NCI-H748 (cell line): ENCODE data around the gene CALR3.
"Not testable (repeated sequence)": the region's sequence is repeated elsewhere in the genome, so short reads cannot be mapped to it uniquely, and the experiment has no call there.

Experiments used
- DNase-seq: peaks from one replicate; lab custom pipeline; 2025; ENCODE audit not compliant: unreplicated experiment; lab: John Stamatoyannopoulos, UW

CALR3 gene

DNA sequence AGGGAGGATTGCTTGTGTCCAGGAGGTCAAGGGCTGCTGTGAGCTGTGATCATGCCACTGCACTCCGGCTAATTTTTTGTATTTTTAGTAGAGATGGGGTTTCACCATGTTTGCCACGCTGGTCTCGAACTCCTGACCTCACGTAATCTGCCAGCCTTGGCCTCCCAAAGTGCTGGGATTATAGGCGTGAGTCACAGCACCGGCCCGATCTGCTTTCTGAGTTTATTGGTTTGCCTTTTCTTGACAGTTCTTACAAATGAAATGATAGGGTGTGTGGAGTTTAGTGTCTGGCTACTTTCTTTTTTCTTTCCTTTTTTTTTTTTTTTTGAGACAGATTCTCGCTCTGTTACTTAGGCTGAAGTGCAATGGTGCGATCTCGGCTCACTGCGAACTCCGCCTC, 1.1 kb upstream of the CALR3 start:
- no peak for DNase-seq

DNA sequence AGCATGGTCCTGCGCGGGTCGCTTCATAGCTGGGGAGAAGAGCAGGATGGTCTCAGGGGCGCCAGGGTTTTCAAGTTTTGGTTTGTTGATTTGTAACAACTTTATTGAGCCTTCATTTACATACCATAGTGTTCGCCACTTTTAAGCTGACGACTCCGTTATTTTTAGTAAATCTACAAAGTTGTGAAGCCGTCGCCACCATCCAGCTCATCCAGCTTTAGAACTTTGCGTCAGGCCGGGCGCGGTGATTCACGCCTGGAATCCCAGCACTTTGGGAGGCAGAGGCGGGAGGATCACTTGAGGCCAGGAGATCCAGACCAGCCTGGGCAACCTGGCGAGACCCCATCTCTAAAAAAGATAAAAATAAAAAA, 631 bp upstream of the CALR3 start:
- DNase-seq: no peak

DNA sequence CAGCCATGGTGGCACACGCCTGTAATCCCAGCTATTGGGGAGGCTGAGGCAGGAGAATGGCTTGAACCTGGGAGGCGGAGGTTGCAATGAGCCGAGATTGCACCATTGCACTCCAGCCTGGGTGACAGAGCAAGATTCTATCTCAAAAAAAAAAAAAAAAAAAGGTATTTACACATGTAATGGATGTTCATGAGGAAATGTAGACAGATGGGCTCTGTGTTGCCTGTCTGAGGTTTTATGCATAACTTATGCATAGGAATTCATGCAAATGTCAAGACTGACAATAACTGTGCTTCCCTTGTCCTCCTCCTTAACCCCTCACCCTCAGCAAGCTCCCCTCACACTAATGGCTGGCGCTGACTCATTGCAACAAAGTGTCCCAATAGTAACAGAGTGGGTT, 9.5 kb downstream of the CALR3 start:
- not testable (repeated sequence) for DNase-seq

DNA sequence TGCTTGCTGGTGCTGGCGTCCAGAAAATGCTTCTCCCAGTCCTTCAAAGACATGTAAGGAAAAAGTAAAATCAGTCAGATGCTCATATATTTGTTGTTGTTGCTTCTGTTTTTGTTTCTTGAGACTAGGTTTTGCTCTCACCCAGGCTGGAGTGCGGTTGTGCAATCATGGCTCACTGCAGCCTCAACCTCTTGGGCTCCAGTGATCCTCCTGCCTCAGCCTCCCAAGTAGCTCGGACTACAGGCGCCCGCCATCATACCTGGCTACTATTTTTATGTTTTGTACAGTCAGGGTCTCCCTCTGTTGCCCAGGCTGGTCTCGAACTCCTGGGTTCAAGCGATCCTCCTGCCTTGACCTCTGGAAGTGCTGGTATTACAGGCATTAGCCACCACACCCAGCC, 13.2 kb downstream of the CALR3 start:
- no peak for DNase-seq

DNA sequence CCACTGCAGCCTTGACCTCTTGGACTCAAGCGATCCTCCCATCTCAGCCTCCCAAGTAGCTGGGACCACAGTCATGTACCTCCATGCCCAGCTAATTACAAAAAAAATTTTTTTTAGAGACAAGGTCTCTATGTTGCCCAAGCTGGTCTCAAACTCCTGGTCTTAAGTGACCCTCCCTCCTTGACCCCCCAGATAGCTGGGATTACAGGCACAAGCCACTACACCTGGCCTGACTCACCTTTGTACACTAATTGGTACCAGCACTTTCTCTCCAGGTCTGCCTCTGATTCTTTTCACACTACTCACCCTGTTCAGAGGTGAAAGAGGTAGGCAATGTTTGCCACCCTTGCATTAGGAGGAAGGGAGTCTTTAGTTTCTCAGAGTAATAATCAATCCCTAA, 18.7 kb downstream of the CALR3 start:
- no peak for DNase-seq

DNA sequence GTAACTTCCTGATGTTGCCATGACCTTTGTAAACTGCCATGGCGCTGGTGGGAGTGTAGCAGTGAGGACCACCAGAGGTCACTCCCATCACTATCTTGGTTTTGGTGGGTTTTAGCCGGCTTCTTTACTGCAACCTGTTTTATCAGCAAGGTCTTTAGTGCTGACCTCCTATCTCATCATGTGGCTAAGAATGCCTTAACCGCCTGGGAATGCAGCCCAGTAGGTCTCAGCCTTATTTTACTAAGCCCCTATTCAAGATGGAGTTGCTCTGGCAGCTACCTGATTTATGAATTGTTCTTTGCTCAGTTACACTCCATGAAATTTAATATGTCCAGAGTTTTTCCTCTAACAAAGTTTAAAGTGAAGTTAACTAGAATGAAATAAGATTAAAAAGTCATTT, 19.6 kb downstream of the CALR3 start:
- no peak for DNase-seq

DNA sequence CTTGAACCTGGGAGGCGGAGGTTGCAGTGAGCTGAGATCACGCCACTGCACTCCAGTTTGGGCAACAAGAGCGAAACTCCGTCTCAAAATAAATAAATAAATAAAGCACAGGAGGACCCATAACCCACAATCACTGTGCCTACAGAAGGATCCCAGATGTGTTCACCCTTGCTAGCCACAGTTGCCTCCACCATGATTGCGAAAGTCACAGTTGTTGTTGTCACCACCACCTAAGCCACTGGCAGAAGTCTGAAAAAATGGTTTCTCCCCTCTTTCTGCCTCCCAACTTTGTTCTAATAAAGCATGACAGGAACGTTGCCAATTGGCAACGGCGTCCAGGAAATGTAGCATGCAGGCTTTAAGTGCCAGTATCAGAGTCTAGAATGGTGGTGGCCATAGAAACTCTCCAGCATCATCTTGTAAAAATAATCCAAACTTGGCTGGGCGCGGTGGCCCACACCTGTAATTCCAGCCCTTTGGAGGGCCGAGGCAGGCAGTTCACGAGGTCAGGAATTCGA, 22.0 kb downstream of the CALR3 start:
- DNase-seq: no peak

DNA sequence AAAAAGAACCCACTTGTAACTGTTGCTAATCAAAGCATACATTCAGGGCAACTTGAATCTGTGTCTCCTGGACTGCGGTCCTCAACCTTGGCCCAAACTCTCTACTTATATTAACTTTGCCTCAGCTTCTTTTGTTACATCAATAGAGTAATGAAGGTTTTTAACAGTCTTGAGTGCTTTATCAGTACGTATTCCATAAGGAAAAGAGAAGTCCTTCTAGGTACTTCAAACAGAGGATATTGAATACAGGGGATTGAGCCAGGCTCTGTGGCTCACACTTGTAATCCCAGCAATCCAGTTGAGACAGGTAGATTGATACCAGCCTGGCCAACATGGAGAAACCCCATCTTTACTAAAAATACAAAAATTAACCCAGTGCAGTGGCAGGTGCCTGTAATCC, 23.0 kb downstream of the CALR3 start:
- no peak for DNase-seq

DNA sequence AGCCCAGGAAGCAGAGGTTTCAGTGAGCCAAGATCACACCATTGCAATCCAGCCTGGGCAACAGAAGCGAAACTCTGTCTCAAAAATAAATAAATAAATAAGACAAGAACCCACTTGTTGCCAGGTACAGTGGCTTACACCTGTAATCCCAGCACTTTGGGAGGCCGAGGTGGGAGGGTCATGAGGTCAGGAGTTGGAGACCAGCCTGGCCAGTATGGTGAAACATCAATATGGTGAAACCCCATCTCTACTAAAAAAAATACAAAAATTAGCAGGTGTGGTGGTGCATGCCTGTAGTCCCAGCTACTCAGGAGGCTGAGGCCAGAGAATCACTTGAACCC, 23.4 kb downstream of the CALR3 start:
- not testable (repeated sequence) for DNase-seq

DNA sequence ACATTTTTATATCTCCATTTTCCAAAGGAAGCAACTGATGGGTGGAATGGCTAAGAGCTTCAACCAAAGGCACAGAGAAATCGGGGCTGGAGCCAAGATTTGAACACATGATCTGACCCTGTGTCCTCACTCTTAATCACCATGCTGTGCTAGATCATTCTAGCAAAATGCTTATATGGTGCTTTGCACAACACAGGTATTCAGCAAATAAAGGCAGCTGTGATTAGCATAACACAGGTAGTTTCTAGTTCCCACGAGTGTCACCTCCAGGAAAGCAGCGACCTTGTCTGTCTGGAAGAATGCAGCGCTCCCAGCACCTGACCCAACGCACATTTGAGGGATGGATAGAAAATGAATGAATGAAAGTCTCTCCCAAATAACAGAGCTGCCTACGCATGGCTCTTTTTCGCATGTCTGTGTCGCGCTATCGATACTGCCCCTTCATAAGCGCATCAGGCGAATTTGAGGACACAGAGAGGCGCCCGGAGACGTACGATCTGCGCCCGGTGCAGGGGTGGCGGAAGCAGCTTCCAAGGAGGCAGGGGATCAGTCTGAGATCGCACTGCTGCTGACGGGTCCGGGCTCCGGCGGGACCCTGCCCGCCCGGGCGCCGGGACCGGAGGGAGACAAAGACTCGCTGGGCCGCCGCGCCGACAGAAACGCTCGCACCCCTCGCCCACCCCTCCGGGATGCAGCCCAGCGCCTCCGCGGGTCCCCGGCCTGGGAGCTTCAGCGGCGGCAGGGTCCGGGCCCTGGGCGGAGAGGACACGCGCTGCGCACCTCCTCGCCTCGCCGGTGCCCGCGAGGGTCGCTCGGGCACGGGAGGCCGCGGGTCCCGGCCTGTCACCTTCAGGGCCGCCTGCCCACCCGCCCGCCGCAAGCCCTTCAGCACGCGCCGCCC, 24.8 kb downstream of the CALR3 start:
- peak; percentile 10 for DNase-seq

DNA sequence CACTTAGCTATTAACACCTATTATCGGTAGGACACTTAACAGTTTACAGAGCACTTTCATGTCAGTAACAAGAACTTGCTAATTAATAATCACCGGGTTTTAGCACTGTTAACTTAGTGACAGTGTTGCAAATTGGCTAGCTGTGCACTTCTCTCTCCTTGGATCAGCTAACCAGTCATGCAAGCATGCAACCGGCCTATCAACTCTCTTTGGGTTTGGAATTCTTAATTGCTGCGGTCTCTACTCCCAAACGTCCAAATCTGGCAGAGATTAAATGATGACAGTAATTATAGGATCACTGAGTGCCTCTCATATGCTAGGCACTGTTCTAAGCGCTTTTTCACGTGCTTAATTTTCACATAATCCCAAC, 25.4 kb downstream of the CALR3 start:
- no peak for DNase-seq

DNA sequence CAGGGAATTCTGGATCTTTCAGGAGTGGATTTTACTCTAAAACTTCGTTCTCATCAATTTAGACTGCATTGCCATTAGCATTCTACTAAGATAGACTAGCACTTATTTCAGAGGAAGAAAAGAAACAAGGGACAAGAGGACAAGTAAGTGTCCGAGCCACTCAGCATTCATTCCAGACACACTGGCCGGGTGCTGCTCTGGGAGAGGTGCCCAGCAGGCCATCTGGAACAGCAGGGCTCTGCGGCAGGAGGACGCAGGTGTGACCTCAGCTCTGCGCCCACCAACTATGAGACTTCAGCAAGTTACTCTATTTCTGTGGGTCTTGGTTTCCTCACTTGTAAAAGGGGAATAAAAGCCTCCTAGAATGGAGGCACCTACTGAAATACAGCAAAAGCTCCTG, 28.4 kb downstream of the CALR3 start:
- DNase-seq: no peak

DNA sequence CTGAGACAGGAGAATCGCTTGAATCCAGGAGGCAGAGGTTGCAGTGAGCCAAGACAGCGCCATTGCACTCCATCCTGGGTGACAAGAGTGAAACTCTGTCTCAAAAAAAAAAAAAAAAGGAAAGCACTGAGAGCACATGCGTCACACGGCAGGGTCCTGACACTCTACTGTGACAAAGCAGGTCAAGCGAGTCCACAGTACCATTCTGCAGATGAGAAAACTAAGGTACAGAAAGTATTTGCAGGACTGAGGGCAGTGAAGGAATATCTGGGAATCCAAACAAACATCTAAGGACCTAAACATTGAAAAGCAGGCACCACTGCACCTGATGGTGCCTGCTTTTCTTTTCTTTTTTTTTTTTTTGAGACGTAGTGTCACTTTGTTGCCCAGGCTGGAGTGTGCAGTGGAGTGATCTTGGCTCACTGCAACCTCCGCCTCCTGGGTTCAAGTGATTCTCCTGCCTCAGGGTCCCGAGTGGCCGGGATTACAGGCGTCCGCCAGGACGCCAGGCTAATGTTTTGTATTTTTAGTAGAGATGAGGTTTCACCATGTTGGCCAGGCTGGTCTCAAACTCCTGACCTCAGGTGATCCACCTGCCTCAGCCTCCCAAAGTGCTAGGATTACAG, 29.1 kb downstream of the CALR3 start:
- not testable (repeated sequence) for DNase-seq

DNA sequence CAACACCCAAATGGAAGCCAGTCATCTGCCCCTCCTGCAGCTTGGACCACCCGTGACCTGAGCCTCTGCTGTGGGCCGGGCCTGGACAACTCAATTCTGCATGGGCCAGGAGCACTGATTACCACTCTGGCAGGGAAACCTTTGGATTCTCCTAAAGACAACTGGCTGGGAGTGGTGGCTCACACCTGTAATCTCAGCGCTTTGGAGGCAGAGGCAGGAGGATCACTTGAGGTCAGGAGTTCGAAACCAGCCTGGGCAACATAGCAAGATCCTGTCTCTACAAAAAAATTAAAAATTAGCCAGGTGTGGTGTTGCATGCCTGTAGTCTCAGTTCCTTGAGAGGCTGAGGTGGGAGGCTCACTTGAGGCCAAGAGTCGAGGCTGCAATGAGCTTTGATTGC, 30.7 kb downstream of the CALR3 start:
- DNase-seq: no peak

DNA sequence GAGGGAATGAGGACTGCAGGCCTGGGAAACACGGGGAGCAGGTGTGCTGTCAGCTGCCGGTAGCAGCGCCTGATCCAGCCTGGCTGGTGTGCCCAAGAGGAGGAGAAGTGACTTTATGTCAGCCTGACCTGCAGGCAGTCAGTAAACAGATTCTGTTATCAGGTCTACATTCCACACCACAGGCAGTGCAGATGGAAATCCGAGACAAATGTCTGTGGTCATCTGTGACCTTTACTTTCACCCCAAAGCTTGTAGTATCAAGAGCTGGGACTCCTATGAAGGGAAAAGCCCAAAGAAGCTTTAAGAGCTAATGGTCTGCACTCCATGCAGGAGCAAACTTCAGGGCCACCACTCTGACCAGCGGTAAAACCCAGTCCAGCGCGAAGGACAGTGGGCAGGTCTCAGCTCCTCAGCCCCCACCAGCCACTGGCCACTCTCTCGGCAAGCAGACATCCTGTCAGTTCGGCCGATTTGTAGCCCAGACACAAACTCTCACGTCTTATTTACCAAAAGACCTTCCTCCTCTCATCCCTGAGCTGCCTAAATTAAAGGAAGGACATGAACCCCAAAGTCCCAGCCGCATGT, 31.9 kb downstream of the CALR3 start:
- DNase-seq: no peak

DNA sequence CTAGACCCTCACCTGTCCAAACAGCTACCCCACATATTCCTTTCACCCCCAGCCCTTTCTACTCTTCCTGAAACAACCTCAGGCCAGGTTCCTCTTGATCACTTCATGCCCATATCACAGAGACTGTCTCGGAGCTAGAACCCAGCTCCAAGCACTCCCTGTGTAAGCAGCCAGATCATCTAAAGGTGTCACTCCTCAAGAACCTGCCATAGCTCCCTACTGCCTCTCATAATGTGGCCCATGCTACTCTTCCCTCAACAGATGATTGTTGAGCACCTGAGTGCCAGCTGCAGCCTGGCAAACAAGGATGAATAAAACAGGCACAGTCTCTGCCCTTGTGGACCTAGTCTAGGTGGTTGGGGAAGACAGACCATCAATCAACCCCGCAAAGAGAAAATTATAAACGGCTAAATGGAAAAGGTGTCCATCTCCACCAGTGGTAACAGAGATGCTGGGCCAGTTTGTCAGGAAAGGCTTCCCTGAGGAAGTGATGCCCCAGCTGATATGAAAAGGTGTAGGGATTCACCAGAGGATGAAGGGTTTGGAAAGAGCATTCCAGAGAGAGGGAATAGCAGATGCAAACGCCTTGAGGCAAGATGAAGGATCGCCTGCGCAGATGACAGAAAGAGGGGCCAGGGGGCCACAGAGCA, 32.5 kb downstream of the CALR3 start:
- no peak for DNase-seq

DNA sequence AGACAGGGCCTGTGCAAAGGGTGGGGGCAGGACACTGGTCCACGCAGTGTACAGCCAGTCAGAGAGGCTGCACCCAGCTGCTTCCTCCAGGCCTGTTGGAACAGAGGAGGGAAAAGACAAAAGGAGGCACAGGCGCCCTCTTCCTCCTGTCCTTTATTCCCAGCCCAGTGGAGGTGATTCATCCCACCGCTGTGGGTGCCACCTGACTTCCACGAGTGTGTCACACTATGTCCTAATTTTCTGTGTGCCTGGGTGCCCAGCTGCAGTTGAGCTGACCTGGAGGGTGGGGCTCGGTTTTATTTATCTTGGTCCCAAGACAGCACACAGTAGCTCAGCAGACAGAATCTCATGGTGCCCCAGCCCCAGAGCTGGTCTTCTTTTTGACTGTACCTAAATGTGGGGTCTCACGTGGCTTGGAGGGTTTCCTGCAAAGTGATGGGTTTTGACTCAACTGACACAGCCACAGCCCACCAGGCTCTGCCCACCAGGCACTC, 33.2 kb downstream of the CALR3 start:
- no peak for DNase-seq

DNA sequence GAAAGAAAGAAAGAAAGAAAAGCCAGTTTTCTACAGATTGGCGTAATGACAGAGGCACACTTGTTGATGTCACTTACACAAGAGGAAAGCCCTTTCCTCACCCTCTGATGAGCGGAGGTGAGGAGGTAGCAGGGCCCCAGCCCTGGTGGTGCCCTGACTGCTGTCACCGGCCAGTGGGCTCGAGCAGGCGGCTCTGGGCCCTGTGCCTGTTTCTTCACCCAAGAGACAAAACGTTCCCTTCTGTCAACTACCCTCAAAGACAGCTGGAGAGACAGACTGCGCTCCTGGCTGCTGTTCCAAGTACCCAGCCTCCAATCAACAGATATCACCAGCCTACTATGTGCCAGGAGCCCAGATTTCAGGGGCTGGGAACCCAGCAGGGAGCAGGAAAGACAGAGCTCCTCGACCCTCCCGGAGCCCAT, 34.3 kb downstream of the CALR3 start:
- no peak for DNase-seq

DNA sequence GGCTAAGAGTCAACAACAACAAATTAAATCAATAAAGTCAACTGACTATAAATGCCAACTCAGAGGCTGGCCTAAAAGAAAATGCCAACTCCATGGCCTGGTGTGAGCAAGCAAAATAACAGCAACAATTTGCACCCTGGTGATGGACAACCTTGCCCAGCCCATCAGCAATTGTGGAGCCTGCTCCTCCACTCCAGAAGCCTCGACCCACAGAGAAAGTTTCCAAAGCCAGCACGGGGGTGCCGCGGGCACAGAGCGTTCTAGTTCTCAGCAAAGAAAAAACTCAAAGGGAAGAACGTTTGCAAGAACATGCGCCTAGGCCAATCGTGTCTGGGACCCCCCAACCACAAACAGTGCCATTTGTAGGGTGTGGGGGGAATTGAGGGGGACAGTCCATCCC, 35.5 kb downstream of the CALR3 start:
- no peak for DNase-seq

DNA sequence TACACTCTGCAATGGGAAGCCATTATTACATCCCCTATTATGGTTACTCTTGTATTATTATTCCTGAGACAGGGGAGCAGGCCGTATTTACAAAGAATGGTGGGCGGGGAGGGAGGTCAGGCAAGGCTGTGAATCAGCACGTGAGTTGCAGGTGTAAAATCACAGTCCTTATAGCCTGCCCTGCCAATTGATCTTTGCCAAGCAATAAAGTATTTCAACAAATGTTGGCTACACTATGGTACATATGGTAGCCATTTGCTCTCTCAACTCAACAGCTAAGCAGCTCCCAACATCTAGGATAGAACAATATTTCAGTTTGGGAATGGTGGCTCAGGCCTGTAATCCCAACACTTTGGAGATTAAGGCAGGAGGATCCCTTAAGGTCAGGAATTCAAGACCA, 36.3 kb downstream of the CALR3 start:
- DNase-seq: no peak
